Lung microvascular endothelial cell (primary cell): ENCODE measurements around the gene PIK3AP1. TPM values are rescaled to one million over a fixed set of nuclear protein-coding genes. Genes with fewer than 3 reads are reported as not detected.
A peak's percentile ranks its signal among the peaks of the same experiment; 100 is the strongest.

Source experiments
- DNase-seq, 2 donors: peaks; one replicate each; pipeline versions ENCODE4 v3.0.0 to v3.0.0-alpha.2; 2010; ENCODE audit warnings: low read depth in 2 of 2
- total RNA-seq: library from RNA; depleted of rRNA; stranded (reverse); fragments of >200 nt; gene quantifications from 2 replicates; pipeline ENCODE4 v1.2.1, GENCODE V29; 2014

The PIK3AP1 gene
- total RNA-seq, 1 donor from 2014 or later, result not detected

DNA sequence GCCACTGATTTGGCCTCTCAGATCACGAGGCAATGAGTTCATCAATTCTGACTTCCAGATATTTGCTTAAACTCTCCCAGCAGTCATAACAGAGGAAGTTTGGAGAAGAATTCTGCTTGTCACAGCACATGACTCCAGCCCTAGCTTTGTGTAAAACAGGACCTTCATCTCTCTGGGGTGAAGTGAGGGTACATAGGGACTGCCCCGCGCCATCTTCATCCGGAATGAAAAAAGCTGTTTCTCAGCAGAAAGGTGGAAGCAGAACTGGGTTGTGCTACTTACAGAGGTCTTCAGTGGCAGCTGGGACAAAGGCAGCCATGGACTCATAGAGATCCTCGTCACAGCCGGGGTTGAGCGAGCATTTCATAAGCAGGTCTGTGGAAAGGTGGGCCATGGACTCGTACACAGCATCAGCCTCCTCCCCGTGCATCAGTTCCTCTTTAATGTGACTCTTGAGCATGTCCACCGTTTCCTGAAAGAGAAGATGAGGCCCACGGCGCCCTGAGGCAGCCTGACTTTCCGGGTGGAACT lies 75.1 kb downstream of the PIK3AP1 start:
- no peak for DNase-seq

DNA sequence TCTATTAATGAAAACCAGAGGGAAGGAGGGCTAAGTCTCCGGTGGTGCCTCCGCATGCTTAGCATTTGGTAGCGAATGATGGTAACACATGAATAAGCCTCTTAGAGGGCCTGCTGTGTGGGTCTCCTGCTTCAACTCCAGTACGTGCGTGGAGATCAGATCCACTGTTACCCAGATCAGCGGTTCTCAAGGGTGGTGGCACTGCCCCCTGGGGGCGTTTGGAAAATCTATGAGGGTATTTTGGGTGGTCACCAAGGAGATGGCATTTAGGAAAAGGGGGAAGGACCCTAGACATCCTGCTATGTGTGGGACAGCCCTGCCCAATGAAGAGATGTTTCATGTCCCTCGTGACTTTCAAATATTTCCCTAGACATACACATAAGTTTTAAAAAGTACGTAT lies 76.4 kb downstream of the PIK3AP1 start:
- DNase-seq, result no peak

- peak; percentile 38 to 58 for DNase-seq
Measured at GRCh38 chr10:96642973-96643372, 77.3 kb downstream of the PIK3AP1 start.

DNA sequence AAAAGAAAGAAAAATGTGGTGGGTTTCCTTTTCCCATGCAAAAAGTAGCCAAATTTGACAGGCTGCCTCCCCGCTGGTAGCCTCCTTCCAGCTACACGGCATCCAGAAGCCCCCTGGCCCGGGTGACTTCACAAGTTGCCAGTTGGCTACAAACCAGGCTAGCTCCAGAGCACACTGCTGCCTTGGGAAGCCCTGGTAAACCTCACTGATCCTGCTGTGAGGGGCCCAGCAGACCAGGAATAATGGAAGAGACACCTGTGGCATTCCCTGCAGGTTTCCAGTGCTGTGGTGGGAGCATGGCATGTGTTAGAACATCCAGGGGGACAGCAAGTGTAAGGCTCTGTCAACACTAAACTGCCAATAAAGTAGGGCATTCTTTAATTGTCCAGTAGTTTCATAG lies 77.8 kb downstream of the PIK3AP1 start:
- DNase-seq, result no peak

DNA sequence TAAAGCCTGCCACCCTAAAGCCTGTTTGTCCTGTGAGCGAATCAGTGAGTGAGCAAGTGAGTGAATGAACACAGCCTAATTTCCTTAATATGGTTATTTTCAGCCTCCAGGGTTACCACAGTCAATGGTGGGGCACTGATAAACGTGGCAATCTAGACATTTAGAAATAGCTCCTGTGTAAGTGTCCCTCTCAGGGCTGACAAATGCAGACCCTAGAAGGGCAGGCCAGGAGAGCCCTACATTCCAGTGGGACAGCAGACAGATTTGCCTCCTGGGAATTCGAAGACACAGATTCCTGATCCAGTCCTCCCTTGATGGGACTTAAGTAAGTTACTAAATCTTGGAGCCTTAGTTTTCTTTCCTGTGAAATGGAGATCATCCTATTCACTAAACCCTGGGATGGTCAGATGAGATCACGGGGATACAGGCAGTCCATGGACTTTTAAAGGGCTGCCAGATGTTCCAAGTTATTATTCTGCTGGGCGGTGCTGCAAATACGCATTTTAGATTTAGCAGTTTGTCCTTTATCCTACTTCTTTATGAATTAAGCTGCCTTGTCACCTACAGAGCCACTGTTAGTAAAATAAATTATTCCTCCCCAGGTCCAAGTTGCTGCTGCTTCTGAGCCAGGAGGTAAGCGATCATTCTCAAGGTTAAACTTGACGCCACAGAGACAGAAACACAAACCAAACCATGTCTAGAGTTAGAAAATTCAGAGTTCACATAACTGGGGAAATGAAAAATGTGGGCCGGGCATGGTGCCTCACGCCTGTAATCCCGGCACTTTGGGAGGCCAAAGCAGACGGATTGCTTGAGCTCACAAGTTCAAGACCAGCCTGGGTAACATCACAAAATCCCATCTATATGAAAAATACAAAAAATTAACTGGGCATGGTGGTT lies 78.7 kb downstream of the PIK3AP1 start:
- no peak for DNase-seq

- no peak for DNase-seq
Measured at GRCh38 chr10:96639899-96640298, 80.4 kb downstream of the PIK3AP1 start.

DNA sequence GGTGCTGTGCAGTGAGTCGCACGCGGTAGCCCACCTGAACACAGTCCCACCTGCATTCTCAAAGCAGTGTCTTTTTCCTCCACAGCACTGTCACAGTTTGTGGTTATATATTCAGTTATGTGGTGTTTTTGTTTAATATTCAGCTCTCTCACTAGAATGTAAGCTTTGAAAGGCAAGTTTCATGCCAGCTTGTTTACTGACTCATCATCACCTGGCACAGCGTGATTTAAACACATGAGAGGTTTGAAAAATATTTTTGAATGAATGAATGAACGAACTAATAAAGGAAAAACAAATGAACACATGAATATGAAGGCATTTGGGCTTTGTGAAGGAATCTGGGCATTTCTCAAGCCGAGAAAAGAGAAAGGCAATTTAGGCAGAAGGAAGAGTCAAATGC lies 81.6 kb downstream of the PIK3AP1 start:
- no peak for DNase-seq

- no peak for DNase-seq
Measured at GRCh38 chr10:96638120-96638519, 82.2 kb downstream of the PIK3AP1 start.

- DNase-seq, result no peak
Measured at GRCh38 chr10:96637709-96638108, 82.6 kb downstream of the PIK3AP1 start.

DNA sequence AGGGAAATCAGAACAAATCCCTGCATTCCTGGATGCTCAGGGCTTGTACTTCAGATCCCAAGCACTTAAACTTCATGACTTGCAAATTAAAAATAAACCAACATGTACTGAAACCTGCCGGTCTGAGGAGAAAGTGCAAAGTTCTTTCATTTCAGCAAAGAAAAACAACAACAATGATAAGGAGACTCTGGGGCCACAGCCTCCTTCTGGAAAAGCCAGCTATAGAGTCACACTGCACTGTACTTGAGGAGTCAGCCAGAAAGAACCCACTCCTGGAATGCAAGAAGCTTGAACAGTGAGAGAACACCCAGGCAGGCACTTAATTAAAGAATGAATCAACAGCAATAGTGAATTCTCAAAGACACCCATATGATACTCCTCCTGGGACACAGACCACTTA lies 83.8 kb downstream of the PIK3AP1 start:
- DNase-seq, result no peak

DNA sequence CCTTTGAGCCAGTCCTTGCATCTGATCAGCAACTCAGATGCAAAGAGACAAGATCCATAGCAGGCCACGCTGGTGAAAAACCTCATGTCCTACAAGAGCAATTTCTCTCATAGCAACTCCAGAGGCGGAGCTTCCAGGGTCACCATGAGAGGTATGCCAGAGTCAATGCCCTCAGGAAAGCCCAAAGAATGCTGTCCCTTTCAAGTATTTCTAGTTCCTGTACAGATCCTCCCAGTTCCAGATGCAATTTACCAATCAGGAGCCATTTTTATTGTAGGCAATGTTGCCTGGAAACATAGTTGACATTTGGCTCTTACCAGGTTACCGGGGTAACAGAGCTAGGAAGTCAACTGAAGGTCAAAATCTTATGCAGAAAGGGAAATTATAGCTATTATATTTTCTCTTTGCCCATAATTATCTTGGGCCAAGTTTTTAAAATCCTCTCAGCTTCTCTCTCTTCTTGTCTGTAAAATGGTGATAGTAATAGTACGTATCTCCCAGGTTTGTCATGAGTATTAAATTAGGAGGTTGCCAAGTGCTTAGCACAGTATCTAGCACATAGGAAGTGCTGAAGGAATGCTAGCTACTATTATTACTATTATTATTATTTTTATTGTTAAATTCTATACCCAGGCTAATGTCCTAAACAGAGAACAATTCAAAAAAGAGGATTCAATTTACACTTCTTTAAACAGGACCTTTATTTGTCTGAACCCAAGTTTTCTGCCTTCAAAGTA lies 87.2 kb downstream of the PIK3AP1 start:
- DNase-seq, result peak in 1 of 2 donors; percentile 10

DNA sequence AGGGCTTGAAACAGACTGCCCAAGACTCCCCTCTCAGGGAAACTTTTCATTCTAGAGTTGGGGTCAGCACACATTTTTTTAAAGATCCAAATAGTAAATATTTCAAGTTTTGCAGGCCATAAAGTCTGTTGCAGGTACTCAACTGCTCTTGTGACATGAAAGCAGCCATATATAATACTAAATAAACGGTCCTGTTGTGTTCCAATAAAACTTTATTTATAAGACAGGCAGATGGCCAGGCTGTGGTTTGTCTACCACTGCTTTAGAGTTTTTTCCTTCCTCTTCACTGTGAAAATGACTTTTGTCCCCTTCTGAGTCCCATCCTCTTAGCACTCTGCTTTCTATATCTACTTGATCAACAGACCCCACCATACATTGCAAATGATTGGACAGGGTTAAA lies 93.0 kb downstream of the PIK3AP1 start:
- no peak for DNase-seq

DNA sequence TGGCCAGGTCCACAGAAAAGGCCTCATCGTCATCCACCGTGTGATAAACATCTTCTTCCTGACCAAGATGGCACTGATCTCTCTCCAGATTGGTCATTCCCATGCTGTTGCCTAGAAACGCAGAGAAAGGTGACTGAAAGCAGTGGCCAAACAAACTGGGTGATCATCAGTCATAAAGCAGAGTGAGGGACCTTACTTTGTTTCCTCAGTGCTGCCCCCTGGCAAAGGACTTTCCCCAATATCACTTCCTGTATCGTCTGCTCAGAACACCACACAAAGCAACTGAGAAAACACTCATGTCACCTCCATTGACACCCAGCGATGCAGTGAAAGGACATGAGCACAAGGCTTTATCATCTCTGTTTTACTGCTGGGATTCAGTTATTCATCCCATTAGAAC lies 93.5 kb downstream of the PIK3AP1 start:
- DNase-seq, result no peak

DNA sequence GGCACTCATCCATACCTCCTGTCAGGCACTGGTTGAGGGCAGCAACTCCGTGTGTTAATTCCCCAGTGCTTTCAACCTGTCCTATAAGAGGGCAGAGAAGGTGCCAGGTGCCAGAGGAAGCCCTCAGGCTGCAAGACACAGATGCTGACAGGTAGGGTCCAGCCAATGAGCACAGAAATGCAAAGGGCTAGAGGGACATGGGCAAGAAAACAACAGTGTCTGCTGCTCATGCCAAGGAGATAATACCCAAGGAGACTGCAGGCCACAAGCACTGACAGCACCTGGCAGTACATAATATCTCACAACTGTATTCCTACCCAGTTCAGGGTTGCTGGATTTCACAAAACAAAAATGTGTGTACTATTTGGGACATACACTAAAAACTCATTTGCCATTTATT lies 95.1 kb downstream of the PIK3AP1 start:
- no peak for DNase-seq

GRCh38 chr10:96622013-96622787 lies 98.1 kb downstream of the PIK3AP1 start:
- no peak for DNase-seq

DNA sequence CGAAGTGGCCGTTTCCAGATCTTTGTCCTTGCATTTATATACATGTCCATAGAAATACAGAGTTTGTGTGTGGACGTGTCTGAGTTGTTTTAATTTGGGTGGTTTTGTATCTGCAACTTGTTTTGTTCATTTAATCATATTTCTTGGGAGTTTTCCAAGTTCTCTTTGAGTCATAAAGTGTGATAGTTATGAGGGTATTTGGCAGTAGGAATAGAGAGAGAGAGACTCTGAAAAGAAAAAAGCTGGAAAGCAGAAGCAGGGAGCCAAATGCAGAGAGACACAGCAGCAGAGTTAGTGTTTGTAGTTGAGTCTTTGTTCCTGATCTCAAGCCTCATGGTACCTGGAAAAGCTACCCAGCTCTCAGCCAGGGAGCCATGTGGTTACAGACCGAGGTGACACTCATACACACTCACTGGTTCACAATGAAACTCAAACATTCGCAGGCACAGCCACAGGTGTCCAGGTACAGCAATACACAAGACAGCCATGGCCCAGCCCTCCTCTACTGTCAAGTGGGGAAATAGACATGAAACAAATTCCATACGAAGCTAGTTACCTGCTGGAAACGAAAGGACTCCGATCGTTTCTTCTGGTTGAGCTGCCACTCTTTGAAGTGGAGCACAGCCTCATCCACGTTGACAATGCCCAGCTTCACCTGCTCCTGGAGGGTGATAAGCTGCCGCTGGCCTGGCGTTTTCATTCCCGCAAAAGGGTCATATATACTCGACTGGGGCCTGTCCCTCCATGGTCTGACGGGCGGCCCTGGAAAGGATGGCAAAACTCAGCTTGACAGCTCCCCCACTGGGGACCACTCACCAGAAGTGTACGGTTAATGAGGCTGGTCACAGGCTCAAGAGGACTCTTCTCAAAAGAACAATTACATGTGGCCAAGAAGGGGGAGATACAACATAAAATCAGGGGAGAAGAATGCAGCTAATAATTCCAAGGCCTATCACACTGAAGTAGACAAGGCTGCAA lies 100.2 kb downstream of the PIK3AP1 start:
- no peak for DNase-seq

DNA sequence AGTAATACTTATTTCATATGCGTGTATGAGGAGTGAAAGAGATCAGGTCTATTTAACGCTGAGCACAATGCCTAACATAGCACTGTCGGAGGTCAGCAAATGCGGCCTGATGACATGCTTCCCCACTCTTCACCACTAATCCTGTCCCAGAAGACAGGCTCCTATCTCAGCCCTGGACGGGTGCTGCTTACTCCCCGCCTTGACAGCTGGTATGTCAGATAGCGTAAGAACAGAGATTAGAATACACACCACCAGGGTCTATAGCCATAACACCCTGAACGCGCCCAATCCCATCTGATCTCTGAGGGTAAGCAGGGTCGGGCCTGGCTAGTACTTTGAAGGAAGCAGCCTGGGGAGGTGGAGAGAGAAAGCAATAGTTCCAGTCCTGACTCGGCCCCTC lies 101.2 kb downstream of the PIK3AP1 start:
- DNase-seq, result no peak

- DNase-seq, result no peak
Measured at GRCh38 chr10:96618653-96619052, 101.7 kb downstream of the PIK3AP1 start.

DNA sequence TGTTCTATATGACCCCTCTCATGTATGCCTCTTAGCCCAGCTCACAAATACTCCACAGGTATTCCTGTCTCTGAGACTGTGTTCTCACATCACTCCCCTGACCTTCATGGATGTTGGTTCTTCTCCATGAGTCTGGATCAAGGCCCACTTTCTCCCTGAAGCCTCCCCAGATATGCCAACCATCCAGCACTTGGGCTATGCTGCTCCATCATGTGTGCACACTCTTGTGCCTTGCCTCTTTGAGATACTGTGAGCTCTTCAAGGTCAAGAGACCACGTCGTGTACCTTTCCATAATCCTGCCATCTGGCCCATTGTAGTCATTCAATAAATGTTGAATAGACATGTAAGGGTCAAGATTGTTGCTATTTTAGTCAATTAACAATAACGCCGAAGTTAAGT lies 103.4 kb downstream of the PIK3AP1 start:
- no peak for DNase-seq

DNA sequence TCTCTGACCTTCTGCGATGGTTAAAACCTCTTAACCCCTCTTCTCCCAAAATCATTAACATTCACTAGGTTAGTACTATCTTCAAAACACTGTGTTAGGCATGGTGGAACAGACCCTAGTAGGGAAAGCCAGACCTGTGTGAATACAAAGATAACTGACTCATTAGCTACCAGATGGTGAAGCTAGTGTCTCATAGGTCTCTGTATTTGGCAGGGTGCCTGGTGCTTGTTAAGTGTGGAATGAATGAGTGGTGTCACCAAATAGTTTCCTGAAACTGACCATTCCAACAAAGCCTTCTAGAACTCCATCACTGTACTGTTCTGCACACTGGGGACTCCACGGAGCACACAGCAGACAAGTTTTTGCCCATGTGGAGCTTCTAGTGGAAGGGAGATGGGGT lies 105.8 kb downstream of the PIK3AP1 start:
- DNase-seq, result peak; percentile 78 to 90

- DNase-seq, result no peak
Measured at GRCh38 chr10:96613576-96613975, 106.7 kb downstream of the PIK3AP1 start.
